ENCODE measurements around the gene DEAF1.

Gene DEAF1

GRCh38 chr11:624705-625635 lies 70.1 kb downstream of the DEAF1 start, which contains the start of gene CDHR5:
CDHR5 (minus strand) TSS chr11:624955; CDS start chr11:624902, 53 bp downstream.
- no peak for DNase-seq (ENCODE audit: low read depth in 2 of 2)

GRCh38 chr11:623999-624704 lies 70.9 kb downstream of the DEAF1 start:
- no peak for DNase-seq (ENCODE audit: low read depth in 2 of 2)

DNA sequence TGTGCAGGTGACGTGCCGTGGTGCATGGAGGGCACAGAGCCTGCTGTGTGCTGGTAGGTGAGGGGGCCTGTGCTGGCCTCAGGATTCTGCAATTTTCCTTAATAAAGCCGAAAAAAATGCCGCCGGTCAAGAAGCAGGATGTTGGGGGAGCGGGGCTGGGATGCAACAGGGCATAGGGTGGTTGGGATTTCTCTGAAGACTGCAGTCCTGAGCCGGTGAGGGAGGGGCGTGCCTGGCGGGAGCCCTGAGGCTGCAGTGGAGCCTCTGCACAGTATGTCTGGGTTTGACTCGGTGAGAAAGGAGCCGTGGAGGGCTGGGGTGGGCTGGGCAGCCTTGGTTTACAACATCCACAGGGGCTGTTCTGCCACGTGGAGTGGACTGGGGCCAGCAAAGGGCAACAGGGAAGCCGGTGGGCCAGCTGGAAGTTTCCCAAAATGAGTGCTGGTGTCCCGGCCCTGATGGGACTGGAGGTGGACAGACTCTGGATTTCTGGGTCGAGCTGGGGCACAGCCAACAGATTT lies 71.6 kb downstream of the DEAF1 start:
- no peak for DNase-seq (ENCODE audit: low read depth in 2 of 2)

- no peak for DNase-seq (ENCODE audit: low read depth in 2 of 2)
Observed at GRCh38 chr11:621838-622237, 73.2 kb downstream of the DEAF1 start.

GRCh38 chr11:620935-621814 lies 73.8 kb downstream of the DEAF1 start:
- DNase-seq (ENCODE audit: low read depth in 2 of 2) = no peak

DNA sequence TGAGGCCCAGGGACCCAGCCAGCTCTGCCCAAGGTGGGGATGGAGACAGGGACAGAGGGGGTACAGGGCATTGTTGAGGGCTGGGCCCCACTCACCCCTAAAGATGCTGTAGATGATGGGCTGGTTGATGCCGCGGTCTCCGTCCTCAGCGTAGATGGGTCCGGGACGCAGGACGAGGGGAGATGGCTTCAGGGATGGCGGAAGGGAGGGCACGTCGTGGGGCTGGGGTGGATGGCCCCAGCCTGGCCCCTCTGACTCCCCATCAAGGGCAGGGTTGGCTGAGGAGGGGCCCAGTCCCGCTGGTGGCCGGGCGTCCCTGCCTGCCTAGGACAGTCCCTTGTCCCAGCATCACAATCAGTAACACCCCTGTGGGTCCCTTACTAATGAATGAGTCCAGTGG lies 74.8 kb downstream of the DEAF1 start:
- no peak for DNase-seq (ENCODE audit: low read depth in 2 of 2)

DNA sequence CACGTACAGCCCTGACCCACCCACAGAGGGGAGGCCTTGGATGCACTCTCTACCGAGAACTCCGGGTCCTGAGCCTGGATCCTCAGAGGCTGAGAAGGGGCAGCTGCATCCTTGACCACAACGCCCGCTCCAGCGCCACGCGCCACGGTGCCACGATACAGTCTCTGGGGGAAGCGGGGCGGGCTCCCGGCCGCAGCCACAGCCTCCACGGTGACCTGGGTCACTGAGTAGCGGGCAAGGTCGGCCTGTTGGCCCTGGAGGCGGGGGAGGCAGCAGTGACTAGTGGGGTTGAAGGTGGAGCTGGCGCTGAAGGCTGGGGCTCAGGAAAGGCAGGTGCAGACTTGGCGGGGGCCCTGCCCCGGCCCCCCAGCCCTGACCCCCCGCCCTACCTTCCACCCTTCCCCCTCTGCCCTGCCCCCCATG lies 75.4 kb downstream of the DEAF1 start:
- DNase-seq (ENCODE audit: low read depth in 2 of 2) = no peak

DNA sequence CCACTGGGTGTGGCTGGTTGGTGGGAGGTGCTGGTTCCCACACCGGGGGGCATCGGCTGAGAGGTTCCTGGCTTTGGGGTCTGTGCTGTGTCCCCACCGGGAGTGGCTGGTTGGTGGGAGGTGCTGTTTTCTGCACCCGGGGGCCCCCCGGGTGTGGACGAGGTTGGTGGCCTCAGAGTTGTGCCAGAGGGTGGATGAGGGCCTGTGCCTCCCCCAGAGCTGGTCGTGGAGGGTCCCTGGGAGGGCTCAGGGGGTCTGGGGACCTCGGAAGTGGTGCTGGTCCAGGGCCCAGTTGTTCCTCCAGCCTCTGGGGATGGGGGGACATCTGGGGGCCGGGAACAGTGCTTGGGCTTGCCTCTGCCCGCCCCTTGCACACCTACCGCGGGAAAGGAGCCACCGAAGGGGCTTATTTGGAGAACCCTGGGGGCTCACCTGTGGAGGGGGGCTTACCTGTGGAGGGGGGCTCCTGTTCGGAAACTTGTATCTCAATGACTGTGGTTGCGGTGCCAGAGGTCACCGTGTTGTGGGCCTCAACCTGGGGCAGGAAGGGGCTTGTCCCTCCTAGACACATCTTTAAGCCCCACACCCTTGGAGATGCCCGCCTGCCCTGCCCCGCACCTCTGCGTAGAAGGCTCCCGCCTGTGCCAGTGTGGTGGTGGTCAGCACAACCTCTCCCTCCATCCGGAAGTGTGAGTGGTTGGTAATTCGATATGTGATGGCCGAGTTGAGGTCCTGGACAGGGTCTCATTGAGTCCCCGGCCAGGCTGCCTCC lies 76.0 kb downstream of the DEAF1 start:
- no peak for DNase-seq (ENCODE audit: low read depth in 2 of 2)

- no peak for DNase-seq (ENCODE audit: low read depth in 2 of 2)
Observed at GRCh38 chr11:617912-618682, 76.9 kb downstream of the DEAF1 start.

DNA sequence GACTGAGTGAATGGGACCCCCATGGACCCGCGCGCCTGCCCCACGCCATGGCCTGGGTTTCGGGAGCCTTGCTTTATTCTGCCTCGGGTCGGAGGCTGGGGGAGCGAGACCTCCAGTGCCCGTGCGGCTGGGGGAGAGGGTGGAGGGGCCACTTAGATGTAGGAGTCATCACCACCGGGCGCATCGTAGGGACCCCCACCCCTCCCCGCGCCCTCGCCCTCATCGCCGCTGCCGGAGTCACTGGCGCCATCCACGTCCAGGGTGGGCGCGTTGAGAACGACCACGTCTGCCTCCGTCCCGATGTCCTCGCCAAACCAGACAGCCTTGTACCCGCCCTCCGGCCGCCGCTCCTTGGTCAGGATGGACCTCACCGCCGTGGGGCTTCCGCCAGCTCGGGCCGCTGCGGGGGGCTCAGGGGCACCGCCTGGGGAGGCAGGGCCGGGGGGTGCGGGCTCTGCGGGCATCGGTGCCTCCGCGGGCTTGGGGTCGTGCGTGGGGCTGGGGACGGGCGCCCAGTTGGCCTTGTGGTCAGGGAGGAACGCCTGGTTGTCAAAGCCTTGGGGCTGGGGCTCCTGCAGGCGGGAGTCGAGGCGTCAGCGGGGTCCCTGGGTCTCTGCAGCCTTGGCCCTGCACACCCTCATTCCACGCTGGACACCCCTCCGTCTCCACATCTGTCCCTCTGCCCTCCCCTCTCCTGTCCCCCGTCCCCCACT lies 77.7 kb downstream of the DEAF1 start:
- DNase-seq (ENCODE audit: low read depth in 2 of 2) = no peak

DNA sequence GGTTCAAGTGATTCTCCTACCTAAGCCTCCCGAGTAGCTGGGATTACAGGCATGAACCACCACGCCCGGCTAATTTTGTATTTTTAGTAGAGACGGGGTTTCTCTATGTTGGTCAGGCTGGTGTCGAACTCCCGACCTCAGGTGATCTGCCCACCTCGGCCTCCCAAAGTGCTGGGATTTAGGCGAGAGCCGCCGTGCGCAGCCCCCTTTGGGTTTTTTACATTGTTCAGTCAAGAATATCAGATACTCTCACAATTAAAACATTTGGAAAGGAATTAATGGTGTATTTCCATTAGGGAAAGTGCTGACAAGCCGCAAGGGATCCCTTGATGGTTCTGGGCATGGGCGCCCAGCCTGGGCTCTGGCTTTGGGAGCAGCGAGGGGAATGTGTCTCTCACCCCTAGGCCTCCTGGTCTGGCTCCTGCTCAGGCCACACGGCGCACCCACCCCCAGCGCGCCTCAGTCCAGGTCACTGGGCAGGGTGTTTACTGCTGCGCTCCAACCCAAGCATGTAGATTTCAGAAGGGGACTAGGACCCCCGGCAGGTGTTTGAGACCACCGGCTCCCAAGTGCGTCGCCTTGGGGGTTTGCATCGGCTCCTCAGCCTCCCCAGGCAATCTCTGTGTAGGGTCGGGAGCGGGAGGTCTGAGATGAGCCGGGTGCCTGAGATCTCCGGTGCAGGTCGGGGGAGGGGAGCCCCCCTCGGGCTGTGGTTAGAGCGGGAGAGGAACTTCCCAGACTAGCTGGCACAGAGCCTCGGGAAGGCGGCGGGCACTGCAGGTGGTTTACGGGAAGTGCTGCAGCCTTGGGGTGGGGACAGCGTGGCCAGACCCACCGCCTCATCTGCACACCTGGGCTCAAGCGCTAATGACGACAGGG lies 78.5 kb downstream of the DEAF1 start:
- DNase-seq (ENCODE audit: low read depth in 2 of 2) = no peak

DNA sequence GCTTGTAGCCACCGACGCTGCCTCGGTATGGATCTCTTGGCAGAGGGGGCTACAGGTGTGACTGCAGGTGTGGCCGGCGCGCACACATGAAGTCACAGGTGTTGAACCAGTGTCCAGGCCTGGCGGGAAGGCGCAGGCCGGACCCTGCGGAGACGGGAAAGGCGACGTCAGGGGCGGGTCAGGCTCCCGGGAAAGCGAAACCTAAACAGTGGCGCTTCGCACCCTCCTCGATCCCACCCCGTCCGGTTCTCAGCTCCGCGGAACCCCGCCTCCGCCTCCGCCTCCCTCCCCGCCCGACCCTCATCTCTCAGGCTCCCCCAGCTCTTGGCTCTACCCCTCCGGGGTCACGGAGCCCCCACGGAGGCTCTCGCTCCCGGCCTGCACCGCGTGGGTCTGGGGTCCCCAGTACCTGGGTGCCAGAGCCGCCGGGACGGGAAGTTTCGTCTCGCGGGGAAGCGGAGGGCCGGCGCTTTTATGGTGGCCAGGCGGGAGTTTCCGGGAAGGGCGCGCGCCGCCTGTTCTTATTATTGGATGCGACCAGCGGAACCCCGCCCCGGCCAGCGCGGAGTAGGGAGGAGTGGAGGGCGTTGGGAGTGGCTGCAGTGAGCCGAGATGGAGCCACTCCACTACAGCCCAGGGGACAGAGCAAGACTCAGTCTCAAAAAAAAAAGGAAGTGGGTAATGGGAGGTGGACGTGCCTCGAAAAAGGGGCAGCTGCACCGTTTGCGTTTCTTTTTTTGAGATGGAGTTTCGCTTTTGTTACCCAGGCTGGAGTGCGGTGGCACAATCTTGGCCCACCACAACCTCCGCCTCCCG lies 79.3 kb downstream of the DEAF1 start, which contains the start of gene IRF7:
Gene IRF7, minus strand, starts transcription at position 447 of the 816 bp plus-strand sequence. CDS start 586 bp downstream, outside the sequence.
- peak; percentile 76 to 78 for DNase-seq (ENCODE audit: low read depth in 2 of 2)

DNA sequence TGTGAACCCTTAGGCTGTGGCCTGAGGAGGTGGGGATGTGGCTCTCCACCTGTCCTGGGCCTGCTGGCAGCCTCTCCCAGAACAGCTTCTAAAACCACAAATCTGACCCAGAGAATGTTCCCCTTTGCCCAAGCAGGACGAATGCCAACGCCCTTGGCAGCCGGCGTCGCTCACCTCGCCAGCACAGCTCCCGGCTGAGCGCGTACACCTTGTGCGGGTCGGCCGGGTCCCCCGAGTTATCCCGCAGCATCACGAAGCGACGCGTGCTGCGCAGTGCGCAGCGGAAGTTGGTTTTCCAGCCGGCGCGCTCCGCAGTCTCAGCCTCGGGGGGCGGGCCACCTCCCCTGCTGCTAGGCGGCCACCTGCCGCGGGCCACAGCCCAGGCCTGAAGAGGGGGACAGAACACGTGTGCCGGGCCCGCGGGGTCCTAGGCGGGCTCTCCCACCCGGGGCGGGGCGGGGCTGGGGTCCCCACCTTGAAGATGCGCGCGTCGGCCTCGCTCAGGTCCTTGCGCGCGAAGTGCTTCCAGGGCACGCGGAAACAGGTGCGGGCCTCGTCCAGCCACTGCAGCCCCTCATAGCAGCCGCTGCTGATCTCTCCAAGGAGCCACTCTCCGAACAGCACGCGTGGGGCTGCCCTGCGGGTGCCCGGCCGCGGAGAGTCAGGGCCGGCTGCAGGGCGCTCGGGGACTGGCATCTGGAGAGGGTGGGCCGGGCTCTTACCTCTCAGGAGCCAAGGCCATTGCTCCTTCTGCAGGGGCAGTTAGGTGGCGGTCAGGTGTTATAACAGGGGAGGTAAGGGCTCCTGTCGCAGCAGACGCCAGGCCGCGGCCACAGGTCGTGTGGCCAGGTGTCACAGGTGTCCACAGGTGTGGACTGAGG lies 80.2 kb downstream of the DEAF1 start:
- DNase-seq (ENCODE audit: low read depth in 2 of 2) = no peak

DNA sequence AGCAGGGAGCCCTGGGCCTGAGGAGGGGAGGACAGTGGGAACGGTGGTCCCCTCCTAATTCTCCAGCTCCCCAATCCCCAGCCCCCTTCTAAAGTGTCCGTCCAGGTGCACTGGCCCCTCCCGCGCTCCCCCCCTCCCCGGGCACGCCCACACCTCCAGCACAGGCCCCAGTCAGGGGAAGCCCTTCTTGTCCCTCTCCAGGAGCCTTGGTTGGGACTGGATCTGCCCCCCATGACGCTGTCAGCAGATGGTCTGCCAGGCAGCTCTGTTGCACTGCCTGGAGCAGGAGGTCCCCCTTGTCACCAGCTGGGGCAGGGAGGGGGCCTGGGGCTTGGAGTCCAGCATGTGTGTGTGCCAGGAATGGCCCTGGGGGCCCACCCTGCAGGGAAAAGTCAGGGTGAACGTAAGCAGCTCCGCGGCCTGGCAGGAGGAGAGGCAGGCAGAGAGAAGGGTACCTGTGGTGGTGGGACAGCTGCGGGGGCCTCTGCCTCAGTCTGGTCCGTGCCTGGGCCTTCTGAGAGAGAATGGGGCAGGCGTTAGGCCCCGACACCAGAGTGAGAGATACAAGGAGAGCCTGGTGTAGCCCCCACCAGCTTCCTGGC lies 80.9 kb downstream of the DEAF1 start:
- DNase-seq (ENCODE audit: low read depth in 2 of 2) = no peak

DNA sequence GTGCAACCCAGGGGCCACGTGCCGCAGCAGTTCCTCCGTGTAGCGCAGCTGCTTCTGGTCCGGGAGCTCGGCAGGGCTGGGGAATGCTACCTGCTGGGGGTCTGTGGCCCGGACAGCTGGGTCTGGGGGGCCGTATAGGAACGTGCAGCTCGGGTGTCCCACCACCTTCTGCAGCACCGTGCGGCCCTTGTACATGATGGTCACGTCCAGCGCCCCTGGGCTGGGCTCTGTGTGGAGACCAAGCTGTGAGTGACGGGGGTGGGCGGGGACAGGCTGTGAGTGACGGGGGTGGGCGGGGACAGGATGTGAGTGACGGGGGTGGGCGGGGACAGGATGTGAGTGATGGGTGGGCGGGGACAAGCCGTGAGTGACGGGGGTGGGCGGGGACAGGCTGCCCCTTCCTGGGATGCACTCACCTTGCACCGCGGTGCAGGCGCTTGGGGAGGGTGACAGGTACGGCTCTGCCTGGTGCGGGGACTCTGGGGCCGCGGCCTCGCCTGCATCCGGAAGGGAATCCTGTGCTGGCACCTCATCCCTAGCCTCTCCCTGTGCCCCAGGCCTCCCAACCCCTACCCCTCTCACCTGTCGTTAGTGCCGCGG lies 81.6 kb downstream of the DEAF1 start:
- peak; percentile 9 to 10 for DNase-seq (ENCODE audit: low read depth in 2 of 2)

GRCh38 chr11:612961-613300 lies 82.1 kb downstream of the DEAF1 start:
- no peak for DNase-seq (ENCODE audit: low read depth in 2 of 2)
